ENCODE results near the gene GPC2. TPM values are rescaled to one million over a fixed set of nuclear protein-coding genes. Genes with fewer than 3 reads are reported as not detected.
"Not testable (repeated sequence)": the region's sequence is repeated elsewhere in the genome, so short reads cannot be mapped to it uniquely, and the experiment has no call there.

Gene GPC2
- polyA plus RNA-seq, 2 donors, result 1.1 to 2.2 TPM

DNA sequence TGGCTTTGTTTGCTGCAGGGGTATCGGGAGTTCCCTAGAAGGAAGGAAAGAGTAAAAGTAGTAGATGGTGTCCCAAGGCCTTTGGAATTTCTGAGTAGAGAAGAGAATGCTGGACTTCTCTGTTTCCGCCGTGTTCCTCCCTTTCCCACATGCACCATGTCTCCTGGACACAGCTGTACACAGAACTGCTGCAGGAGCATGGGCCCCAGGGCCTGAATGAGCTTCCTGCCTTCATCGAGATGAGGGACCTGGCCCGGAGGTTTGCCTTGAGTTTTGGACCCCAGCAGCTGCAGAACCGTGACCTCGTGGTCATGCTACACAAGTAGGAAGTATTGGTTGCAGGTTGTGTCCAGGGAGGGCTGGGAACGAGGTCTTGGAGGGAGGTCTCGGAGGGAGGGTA, 27.3 kb upstream of the GPC2 start:
- Histone ChIP-seq H3K9me3 (ENCODE audit: control insufficient read depth in 2 of 2, insufficient read depth in 1 of 2, low read depth in 1 of 2, low read length in 1 of 2) (no peaks in the 10 kb centered on the region), H3K4me3 (ENCODE audit: low read depth in 1 of 2, low read length in 2 of 2) (no peak overlapping the region), H3K27me3 (ENCODE audit: control insufficient read depth in 1 of 2, insufficient read depth in 2 of 2, low read length in 2 of 2) (no peaks in the 10 kb centered on the region), H3K27ac (ENCODE audit: low read depth in 2 of 2, low read length in 1 of 2) (no peak overlapping the region), H3K36me3 (ENCODE audit: control insufficient read depth in 2 of 2, insufficient read depth in 2 of 2, low read length in 1 of 2) (no peaks in the 10 kb centered on the region), H3K4me1 (ENCODE audit: control insufficient read depth in 2 of 2, insufficient read depth in 2 of 2, low read length in 1 of 2) (no peaks in the 10 kb centered on the region)
- 85 to 86% methylated on average over 9 of the region's 9 CpGs for WGBS, 2 donors

DNA sequence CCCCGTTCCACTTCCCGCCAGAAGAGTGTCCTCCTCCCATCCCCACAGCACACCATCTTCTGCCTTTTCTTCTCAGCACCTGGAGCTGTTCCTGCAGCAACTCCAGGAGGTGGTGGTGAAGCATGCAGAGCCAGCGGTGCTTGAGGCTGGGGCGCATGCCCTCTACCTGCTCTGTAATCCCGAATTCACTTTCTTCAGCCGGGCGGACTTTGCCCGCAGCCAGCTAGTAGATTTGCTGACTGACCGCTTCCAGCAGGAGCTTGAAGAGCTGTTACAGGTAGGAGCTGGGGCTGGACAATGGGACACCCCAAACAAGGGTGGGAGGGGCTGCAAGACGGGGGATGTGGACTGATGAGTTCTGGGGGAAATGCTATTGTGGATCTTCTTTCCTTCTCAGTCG, 23.5 kb upstream of the GPC2 start:
- WGBS, 2 donors, result 69 to 79% methylated on average over 11 of the region's 11 CpGs
- Histone ChIP-seq H3K4me3 (ENCODE audit: low read depth in 1 of 2, low read length in 2 of 2) (no peak overlapping the region), H3K27ac (ENCODE audit: low read depth in 2 of 2, low read length in 1 of 2) (no peak overlapping the region), H3K36me3 (ENCODE audit: control insufficient read depth in 2 of 2, insufficient read depth in 2 of 2, low read length in 1 of 2) (no peaks in the 10 kb centered on the region), H3K9me3 (ENCODE audit: control insufficient read depth in 2 of 2, insufficient read depth in 1 of 2, low read depth in 1 of 2, low read length in 1 of 2) (no peaks in the 10 kb centered on the region), H3K4me1 (ENCODE audit: control insufficient read depth in 2 of 2, insufficient read depth in 2 of 2, low read length in 1 of 2) (no peaks in the 10 kb centered on the region), H3K27me3 (ENCODE audit: control insufficient read depth in 1 of 2, insufficient read depth in 2 of 2, low read length in 2 of 2) (no peaks in the 10 kb centered on the region)

DNA sequence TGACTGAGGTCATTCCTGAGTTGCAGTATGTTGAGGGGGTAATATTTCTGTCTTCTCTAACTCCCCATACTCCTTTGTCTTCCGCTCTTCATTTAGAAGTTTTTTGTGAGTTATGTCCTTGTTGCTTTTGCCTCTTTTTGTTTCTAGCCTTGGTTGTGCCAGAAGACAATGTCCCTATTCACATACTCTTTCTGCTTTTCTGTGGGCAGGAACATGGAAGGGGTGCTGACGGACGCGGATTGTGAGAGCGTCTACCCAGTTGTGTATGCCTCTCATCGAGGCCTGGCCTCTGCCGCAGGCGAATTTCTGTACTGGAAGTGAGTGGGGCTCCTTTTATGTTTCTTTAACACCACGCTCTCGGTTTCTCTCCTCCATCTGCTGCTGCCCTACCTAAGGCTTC, 21.1 kb upstream of the GPC2 start:
- Histone ChIP-seq H3K27ac (ENCODE audit: low read depth in 2 of 2, low read length in 1 of 2) (no peak overlapping the region), H3K36me3 (ENCODE audit: control insufficient read depth in 2 of 2, insufficient read depth in 2 of 2, low read length in 1 of 2) (no peaks in the 10 kb centered on the region), H3K9me3 (ENCODE audit: control insufficient read depth in 2 of 2, insufficient read depth in 1 of 2, low read depth in 1 of 2, low read length in 1 of 2) (no peaks in the 10 kb centered on the region), H3K27me3 (ENCODE audit: control insufficient read depth in 1 of 2, insufficient read depth in 2 of 2, low read length in 2 of 2) (no peaks in the 10 kb centered on the region), H3K4me1 (ENCODE audit: control insufficient read depth in 2 of 2, insufficient read depth in 2 of 2, low read length in 1 of 2) (no peaks in the 10 kb centered on the region), H3K4me3 (ENCODE audit: low read depth in 1 of 2, low read length in 2 of 2) (no peak overlapping the region)
- 92 to 94% methylated on average over 10 of the region's 10 CpGs for WGBS, 2 donors

DNA sequence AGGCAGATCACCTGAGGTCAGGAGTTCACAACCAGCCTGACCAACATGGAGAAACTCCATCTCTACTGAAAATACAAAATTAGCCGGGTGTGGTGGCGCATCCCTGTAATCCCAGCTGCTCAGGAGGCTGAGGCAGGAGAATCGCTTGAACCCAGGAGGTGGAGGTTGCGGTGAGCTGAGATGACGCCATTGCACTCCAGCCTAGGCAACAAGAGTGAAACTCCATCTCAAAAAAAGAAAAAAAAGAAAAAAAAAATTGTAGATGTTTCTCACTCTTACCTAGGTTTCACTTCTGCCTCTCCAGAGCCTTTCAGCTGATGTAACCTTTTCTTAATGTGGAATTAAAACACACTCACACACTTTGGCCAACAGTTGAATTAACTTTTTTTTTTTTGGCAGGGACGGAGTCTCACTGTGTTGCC, 18.7 kb upstream of the GPC2 start:
- H3K4me3 ChIP-seq (ENCODE audit: low read depth in 1 of 2, low read length in 2 of 2); H3K27ac ChIP-seq (ENCODE audit: low read depth in 2 of 2, low read length in 1 of 2); H3K36me3 ChIP-seq (ENCODE audit: control insufficient read depth in 2 of 2, insufficient read depth in 2 of 2, low read length in 1 of 2); H3K4me1 ChIP-seq (ENCODE audit: control insufficient read depth in 2 of 2, insufficient read depth in 2 of 2, low read length in 1 of 2); H3K27me3 ChIP-seq (ENCODE audit: control insufficient read depth in 1 of 2, insufficient read depth in 2 of 2, low read length in 2 of 2); H3K9me3 ChIP-seq (ENCODE audit: control insufficient read depth in 2 of 2, insufficient read depth in 1 of 2, low read depth in 1 of 2, low read length in 1 of 2): not testable (repeated sequence)
- 89 to 94% methylated on average over 6 of the region's 6 CpGs for WGBS, 2 donors

DNA sequence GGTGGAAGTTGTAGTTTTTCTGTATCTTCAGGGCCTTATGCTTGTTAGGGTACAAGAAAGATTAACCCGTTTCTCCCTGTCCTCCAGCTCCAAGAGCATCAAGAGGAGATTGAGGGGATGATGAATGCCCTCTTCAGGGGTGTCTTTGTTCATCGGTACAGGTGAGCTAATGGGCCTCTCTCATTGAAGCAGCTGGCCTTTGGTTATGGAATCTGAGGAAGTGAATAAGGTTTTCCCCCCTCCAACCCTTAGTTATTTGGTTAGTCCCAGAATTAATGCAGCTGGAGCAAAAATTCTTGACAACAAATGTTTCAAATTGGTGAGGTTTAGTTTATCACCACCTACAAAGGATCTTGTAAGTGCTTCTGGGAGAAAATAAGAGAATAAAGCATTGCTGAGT, 18.0 kb upstream of the GPC2 start:
- H3K4me3 ChIP-seq (ENCODE audit: low read depth in 1 of 2, low read length in 2 of 2), result no peak overlapping the region
- H3K27ac ChIP-seq (ENCODE audit: low read depth in 2 of 2, low read length in 1 of 2), result no peak overlapping the region
- H3K36me3 ChIP-seq (ENCODE audit: control insufficient read depth in 2 of 2, insufficient read depth in 2 of 2, low read length in 1 of 2), result no peaks in the 10 kb centered on the region
- H3K9me3 ChIP-seq (ENCODE audit: control insufficient read depth in 2 of 2, insufficient read depth in 1 of 2, low read depth in 1 of 2, low read length in 1 of 2), result no peaks in the 10 kb centered on the region
- H3K4me1 ChIP-seq (ENCODE audit: control insufficient read depth in 2 of 2, insufficient read depth in 2 of 2, low read length in 1 of 2), result no peaks in the 10 kb centered on the region
- no peaks in the 10 kb centered on the region for H3K27me3 ChIP-seq (ENCODE audit: control insufficient read depth in 1 of 2, insufficient read depth in 2 of 2, low read length in 2 of 2)
- WGBS, 2 donors, result 68 to 78% methylated on average over 2 of the region's 2 CpGs

DNA sequence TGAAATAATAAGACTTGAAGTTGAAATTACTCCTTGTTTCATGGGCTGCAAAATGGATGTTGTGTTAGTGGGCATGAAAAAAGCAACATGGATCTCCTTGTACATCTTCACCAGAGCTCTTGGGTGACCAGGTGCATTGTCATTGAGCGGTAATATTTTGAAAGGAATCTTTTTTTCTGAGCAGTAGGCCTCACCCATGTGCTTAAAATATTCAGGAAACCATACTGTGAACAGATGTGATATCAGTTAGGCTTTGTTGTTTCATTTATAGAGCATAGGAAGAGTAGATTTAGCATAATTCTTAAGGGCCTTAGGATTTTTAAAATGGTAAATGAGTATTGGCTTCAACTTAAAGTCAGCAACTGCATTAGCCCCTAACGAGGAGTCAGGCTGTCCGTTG, 15.8 kb upstream of the GPC2 start:
- no peaks in the 10 kb centered on the region for H3K4me1 ChIP-seq (ENCODE audit: control insufficient read depth in 2 of 2, insufficient read depth in 2 of 2, low read length in 1 of 2)
- WGBS, 2 donors, result 84 to 94% methylated on average over 3 of the region's 3 CpGs
- H3K27me3 ChIP-seq (ENCODE audit: control insufficient read depth in 1 of 2, insufficient read depth in 2 of 2, low read length in 2 of 2), result no peaks in the 10 kb centered on the region
- no peaks in the 10 kb centered on the region for H3K36me3 ChIP-seq (ENCODE audit: control insufficient read depth in 2 of 2, insufficient read depth in 2 of 2, low read length in 1 of 2)
- H3K9me3 ChIP-seq (ENCODE audit: control insufficient read depth in 2 of 2, insufficient read depth in 1 of 2, low read depth in 1 of 2, low read length in 1 of 2), result no peaks in the 10 kb centered on the region
- no peak overlapping the region for H3K4me3 ChIP-seq (ENCODE audit: low read depth in 1 of 2, low read length in 2 of 2)
- H3K27ac ChIP-seq (ENCODE audit: low read depth in 2 of 2, low read length in 1 of 2), result no peak overlapping the region

DNA sequence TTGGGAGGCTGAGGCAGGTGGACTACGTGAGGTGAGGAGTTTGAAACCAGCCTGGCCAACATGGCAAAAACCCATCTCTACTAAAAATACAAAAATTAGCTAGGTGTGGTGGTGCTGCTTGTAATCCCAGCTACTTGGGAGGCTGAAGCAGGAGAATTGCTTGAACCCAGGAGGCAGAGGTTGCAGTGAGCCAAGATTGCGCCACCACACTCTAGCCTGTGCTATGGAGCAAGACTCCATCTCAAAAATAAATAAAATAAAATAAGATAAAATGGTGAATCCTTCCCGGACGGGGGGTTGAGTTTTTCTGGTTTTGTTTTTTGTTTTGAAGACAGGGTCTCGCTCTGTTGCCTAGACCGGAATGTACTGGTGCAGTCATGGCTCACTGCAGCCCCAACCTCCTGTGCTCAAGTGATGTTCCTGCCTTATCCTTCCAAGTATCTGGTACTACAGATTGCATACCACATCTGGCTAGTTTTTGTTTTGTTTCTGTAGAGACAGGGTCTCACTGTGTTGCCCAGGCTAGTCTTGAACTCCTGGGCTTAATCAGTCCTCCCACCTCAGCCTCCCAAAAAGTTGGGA, 15.2 kb upstream of the GPC2 start:
- H3K9me3 ChIP-seq (ENCODE audit: control insufficient read depth in 2 of 2, insufficient read depth in 1 of 2, low read depth in 1 of 2, low read length in 1 of 2); H3K4me3 ChIP-seq (ENCODE audit: low read depth in 1 of 2, low read length in 2 of 2); H3K27me3 ChIP-seq (ENCODE audit: control insufficient read depth in 1 of 2, insufficient read depth in 2 of 2, low read length in 2 of 2); H3K36me3 ChIP-seq (ENCODE audit: control insufficient read depth in 2 of 2, insufficient read depth in 2 of 2, low read length in 1 of 2); H3K27ac ChIP-seq (ENCODE audit: low read depth in 2 of 2, low read length in 1 of 2); H3K4me1 ChIP-seq (ENCODE audit: control insufficient read depth in 2 of 2, insufficient read depth in 2 of 2, low read length in 1 of 2): not testable (repeated sequence)
- WGBS, 2 donors, result 91 to 93% methylated on average over 6 of the region's 6 CpGs

DNA sequence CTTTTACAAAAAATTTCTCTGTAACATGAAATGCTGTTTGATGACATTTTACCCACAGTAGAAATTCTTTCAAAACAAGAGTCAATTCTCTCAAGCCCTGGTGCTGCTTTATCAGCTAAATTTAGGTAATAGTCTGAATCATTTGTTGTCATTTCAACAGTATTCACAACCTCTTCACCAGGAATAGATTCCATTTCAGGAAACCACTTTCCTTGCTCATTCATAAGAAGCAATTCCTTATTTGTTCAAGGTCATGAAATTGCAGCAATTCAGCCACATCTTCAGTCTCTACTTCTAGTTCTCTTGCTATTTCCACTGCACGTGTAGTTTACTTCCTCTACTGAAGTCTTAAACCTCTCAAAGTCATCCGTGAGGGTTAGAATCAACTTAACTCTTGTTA, 14.6 kb upstream of the GPC2 start:
- H3K27me3 ChIP-seq (ENCODE audit: control insufficient read depth in 1 of 2, insufficient read depth in 2 of 2, low read length in 2 of 2), result no peaks in the 10 kb centered on the region
- H3K27ac ChIP-seq (ENCODE audit: low read depth in 2 of 2, low read length in 1 of 2), result no peak overlapping the region
- H3K9me3 ChIP-seq (ENCODE audit: control insufficient read depth in 2 of 2, insufficient read depth in 1 of 2, low read depth in 1 of 2, low read length in 1 of 2), result no peaks in the 10 kb centered on the region
- no peaks in the 10 kb centered on the region for H3K36me3 ChIP-seq (ENCODE audit: control insufficient read depth in 2 of 2, insufficient read depth in 2 of 2, low read length in 1 of 2)
- no peak overlapping the region for H3K4me3 ChIP-seq (ENCODE audit: low read depth in 1 of 2, low read length in 2 of 2)
- WGBS, 2 donors, result 68% methylated on average over 2 of the region's 2 CpGs
- H3K4me1 ChIP-seq (ENCODE audit: control insufficient read depth in 2 of 2, insufficient read depth in 2 of 2, low read length in 1 of 2), result no peaks in the 10 kb centered on the region

DNA sequence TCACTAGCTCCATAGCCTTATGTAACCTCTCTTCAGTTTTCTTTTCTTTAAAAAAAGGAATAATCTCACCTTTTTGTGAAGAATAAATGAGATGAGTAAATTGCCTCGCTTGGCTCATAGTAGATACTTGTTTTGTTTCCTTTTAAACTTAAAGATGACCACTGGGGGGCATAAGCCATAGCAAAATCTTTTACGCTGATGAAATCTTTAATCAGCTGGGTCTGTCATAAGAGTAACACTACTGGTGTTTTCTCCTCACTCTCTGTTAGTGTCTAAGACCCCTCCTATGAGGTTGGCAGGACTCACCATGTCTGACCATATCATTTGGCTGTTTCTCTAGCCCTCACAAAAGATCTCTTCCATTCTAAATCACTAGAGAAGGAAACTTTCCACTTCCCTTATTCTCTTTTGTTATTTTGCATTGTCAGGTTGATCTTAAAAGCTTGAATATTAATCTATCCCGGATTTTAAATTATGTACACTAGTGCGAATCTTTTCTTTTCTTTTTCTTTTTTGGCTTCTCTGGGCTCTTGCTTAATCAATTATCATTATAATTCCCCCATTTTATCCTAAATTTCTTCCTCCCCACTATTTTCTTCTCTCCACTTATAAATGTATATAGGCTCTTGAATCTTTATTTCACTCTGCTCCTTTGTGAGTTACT, 13.0 kb upstream of the GPC2 start:
- Histone ChIP-seq H3K4me3 (ENCODE audit: low read depth in 1 of 2, low read length in 2 of 2) (no peak overlapping the region), H3K27ac (ENCODE audit: low read depth in 2 of 2, low read length in 1 of 2) (no peak overlapping the region), H3K36me3 (ENCODE audit: control insufficient read depth in 2 of 2, insufficient read depth in 2 of 2, low read length in 1 of 2) (no peaks in the 10 kb centered on the region), H3K27me3 (ENCODE audit: control insufficient read depth in 1 of 2, insufficient read depth in 2 of 2, low read length in 2 of 2) (no peaks in the 10 kb centered on the region), H3K4me1 (ENCODE audit: control insufficient read depth in 2 of 2, insufficient read depth in 2 of 2, low read length in 1 of 2) (no peaks in the 10 kb centered on the region), H3K9me3 (ENCODE audit: control insufficient read depth in 2 of 2, insufficient read depth in 1 of 2, low read depth in 1 of 2, low read length in 1 of 2) (no peaks in the 10 kb centered on the region)
- WGBS, 2 donors, result 59 to 69% methylated on average over 4 of the region's 4 CpGs

DNA sequence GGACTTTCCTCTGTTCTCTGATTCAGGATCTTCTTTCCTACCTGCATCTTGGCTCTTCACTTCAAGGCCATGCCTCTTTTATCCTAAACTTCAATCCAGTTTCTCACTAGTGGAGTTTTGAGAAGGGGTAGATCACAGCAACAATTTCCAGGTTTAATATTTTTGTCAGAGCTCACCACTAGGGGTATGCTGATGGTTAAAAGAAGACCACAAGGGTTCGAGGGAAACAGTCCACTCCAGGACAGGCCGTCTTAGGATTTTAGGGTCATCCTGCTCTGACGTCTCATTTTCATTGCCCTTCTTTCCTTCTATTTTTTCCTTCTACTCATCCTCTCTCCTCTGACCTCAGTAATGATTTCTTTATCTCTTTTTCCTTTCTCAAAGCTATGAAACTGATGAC, 11.9 kb upstream of the GPC2 start:
- Histone ChIP-seq H3K4me1 (ENCODE audit: control insufficient read depth in 2 of 2, insufficient read depth in 2 of 2, low read length in 1 of 2) (no peaks in the 10 kb centered on the region), H3K9me3 (ENCODE audit: control insufficient read depth in 2 of 2, insufficient read depth in 1 of 2, low read depth in 1 of 2, low read length in 1 of 2) (no peaks in the 10 kb centered on the region), H3K36me3 (ENCODE audit: control insufficient read depth in 2 of 2, insufficient read depth in 2 of 2, low read length in 1 of 2) (no peaks in the 10 kb centered on the region), H3K27me3 (ENCODE audit: control insufficient read depth in 1 of 2, insufficient read depth in 2 of 2, low read length in 2 of 2) (no peaks in the 10 kb centered on the region), H3K4me3 (ENCODE audit: low read depth in 1 of 2, low read length in 2 of 2) (no peak overlapping the region), H3K27ac (ENCODE audit: low read depth in 2 of 2, low read length in 1 of 2) (no peak overlapping the region)
- 79 to 82% methylated on average over 3 of the region's 3 CpGs for WGBS, 2 donors

Measured in esophagus (tissue), 2 donors.